ENCODE data around the gene EXOC4. TPM values are rescaled to one million over a fixed set of nuclear protein-coding genes. Genes with fewer than 3 reads are reported as not detected.

The EXOC4 gene
- total RNA-seq, 4 donors from 2014 or later: 60.0 to 187 (median 80.1) TPM

DNA sequence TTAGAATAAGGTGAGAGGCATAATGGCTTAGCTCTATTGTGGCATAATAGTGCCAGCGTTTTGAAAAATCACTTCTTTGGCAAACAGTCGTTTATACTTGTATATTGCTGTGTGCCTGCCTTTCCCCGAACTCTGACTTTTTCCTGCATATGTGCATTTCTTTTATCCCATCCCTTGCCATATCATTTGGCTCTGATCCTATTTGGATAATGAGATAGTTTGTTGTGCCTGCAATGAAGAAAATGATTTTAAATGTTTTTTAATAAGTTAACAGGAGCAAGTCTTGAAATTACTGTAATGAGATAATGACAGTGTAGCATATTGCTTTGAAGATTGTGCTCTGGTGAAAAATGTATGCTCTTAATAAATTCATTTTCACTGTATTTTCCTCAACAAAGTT is 586.2 kb downstream of the EXOC4 start:
- H3K27ac ChIP-seq: no peak overlapping the region
- TF ChIP-seq EP300 (IDR thresholded peaks at IDR 0.05) (no peak), POLR2A (IDR thresholded peaks at IDR 0.05) (no peak), POLR2AphosphoS5 (IDR thresholded peaks at IDR 0.05) (no peak)
- H3K9me3 ChIP-seq: no peaks in the 10 kb centered on the region
- no peaks in the 10 kb centered on the region for H3K4me1 ChIP-seq
- no peak overlapping the region for H3K4me3 ChIP-seq
- H3K27me3 ChIP-seq: no peaks in the 10 kb centered on the region
- WGBS: 82% methylated on average over 3 of the region's 3 CpGs
- DNase-seq (ENCODE audit: low spot score in 2 of 2): no peak
- no peaks in the 10 kb centered on the region for H3K36me3 ChIP-seq

DNA sequence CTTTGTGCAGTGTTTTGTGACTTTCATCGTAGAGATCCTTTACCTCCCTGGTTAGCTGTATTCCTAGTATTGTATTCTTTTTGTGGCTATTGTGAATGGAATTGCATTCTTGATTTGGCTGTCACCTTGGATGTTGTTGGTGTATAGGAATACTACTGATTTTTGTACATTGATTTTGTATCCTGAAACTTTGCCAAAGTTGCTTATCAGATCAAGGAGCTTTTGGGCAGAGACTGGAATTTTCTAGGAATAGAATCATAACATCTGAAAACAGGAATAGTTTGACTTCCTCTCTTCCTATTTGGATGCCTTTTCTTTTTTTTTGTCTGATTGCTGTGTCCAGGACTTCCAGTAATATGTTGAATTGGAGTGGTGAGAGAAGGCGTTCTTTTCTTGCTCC is 590.5 kb downstream of the EXOC4 start:
- DNase-seq (ENCODE audit: low spot score in 2 of 2): no peak
- H3K4me1 ChIP-seq: no peaks in the 10 kb centered on the region
- H3K36me3 ChIP-seq: no peaks in the 10 kb centered on the region
- no peak overlapping the region for H3K4me3 ChIP-seq
- no peak for TF ChIP-seq POLR2A (IDR thresholded peaks at IDR 0.05)
- TF ChIP-seq, protein P1, sequence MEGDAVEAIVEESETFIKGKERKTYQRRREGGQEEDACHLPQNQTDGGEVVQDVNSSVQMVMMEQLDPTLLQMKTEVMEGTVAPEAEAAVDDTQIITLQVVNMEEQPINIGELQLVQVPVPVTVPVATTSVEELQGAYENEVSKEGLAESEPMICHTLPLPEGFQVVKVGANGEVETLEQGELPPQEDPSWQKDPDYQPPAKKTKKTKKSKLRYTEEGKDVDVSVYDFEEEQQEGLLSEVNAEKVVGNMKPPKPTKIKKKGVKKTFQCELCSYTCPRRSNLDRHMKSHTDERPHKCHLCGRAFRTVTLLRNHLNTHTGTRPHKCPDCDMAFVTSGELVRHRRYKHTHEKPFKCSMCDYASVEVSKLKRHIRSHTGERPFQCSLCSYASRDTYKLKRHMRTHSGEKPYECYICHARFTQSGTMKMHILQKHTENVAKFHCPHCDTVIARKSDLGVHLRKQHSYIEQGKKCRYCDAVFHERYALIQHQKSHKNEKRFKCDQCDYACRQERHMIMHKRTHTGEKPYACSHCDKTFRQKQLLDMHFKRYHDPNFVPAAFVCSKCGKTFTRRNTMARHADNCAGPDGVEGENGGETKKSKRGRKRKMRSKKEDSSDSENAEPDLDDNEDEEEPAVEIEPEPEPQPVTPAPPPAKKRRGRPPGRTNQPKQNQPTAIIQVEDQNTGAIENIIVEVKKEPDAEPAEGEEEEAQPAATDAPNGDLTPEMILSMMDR (IDR thresholded peaks at IDR 0.05): no peak
- TF ChIP-seq EP300 (IDR thresholded peaks at IDR 0.05): no peak
- no peak for TF ChIP-seq POLR2AphosphoS5 (IDR thresholded peaks at IDR 0.05)
- H3K27ac ChIP-seq: no peak overlapping the region
- 83% methylated on average over 2 of the region's 2 CpGs for WGBS
- no peaks in the 10 kb centered on the region for H3K27me3 ChIP-seq
- no peaks in the 10 kb centered on the region for H3K9me3 ChIP-seq

DNA sequence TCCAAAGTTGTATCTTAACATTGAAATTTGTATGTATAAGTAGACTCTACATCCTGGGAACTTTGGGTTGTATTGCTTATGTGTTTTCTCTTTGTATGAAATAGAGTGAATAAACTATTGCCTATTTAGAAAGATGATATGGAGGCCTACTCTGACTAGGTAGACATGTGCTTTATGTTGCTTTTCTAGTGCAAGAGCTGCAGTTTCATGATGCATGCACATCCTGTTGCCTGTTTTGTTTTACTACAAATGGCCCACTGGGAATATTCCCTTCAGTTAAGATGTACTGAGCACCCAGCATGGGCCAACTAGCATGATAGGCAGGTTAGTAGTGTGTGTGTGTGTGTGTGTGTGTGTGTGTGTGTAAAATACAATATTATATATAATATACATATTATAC is 592.1 kb downstream of the EXOC4 start:
- Histone ChIP-seq H3K27me3 (no peaks in the 10 kb centered on the region), H3K36me3 (no peaks in the 10 kb centered on the region), H3K9me3 (no peaks in the 10 kb centered on the region), H3K27ac (no peak overlapping the region), H3K4me3 (no peak overlapping the region), H3K4me1 (no peaks in the 10 kb centered on the region)
- TF ChIP-seq POLR2AphosphoS5 (IDR thresholded peaks at IDR 0.05) (no peak), EP300 (IDR thresholded peaks at IDR 0.05) (no peak), POLR2A (IDR thresholded peaks at IDR 0.05) (no peak)
- TF ChIP-seq, protein P1 (IDR thresholded peaks at IDR 0.05): no peak
- DNase-seq (ENCODE audit: low spot score in 2 of 2): no peak

DNA sequence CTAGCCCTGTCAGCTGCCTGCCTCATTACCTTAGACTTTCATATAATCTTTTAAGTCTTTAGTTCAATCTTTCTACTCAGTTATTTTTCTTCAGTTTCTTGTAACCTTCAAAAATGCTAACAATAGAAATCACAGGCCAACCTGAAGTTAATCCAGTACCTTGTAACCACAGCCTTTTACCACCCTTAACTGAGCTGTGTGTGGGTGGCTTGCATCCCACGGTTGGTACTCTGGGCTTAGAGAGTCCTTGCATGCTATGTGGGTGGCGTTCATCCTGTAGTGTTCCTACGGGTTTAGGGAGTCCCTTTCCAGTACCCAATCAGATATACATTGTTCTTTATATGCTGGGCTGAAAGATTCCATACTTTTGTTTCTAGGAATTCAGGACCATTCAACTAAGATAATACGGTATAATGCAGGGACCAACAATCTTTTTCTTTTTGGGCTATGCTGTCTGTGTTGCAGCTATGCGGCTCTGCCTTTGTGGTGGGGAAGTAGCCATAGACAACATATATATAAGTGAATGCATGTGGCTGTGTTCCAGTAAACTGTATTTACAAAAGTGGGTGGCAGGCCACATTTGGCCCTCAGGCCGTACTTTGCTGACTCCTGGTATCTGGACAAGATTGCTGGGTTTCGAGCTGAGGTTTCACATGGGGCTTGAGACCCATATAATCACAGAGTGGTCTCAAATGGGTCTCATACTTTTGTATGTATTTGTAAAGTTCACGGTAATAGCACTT is 593.5 kb downstream of the EXOC4 start:
- no peak for DNase-seq (ENCODE audit: low spot score in 2 of 2)
- no peaks in the 10 kb centered on the region for H3K4me1 ChIP-seq
- no peaks in the 10 kb centered on the region for H3K36me3 ChIP-seq
- no peak for TF ChIP-seq POLR2A (IDR thresholded peaks at IDR 0.05)
- TF ChIP-seq POLR2AphosphoS5 (IDR thresholded peaks at IDR 0.05): no peak
- no peak for TF ChIP-seq EP300 (IDR thresholded peaks at IDR 0.05)
- TF ChIP-seq, protein P1 (IDR thresholded peaks at IDR 0.05): no peak
- no peak overlapping the region for H3K4me3 ChIP-seq
- H3K27me3 ChIP-seq: no peaks in the 10 kb centered on the region
- no peak overlapping the region for H3K27ac ChIP-seq
- no peaks in the 10 kb centered on the region for H3K9me3 ChIP-seq
- 81% methylated on average over 8 of the region's 8 CpGs for WGBS

DNA sequence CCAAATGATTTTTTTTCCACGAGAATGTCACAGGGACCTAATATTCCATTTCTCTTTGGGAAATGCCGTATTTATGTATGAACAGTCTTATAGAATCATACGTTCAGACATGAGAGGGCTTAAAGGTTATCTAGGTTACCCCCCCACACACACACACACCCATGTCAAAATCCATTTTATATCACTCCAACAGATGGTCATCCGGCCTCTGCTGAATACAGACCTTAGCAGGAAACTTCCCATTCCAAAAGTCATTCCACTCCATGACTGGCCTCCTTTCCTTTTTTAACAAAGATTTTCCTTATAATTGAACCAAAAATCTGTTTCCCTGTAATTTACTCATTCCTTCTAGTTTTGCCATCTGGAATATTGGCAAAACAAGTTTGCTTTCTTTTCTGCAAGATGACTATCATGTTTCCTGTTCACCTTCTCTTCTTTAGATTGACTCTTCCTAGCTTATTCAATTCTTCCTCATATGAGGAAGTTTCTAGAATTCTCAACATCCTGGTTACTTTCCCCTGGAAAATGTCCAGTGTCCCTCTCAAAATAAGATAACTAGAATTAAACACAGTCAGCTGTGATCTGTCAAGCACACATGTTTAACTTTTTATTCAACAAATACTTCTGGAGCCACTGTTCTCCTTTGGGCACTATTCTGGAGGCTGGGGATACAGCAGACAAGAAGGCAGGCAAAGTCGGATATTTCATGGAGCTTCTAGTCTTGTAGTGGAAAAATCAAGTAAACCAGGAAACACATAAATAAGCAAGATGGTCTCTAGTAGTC is 597.8 kb downstream of the EXOC4 start:
- WGBS: 86% methylated on average over 5 of the region's 5 CpGs
- DNase-seq (ENCODE audit: low spot score in 2 of 2): no peak
- H3K36me3 ChIP-seq: no peaks in the 10 kb centered on the region
- no peaks in the 10 kb centered on the region for H3K9me3 ChIP-seq
- no peak overlapping the region for H3K4me3 ChIP-seq
- no peak overlapping the region for H3K27ac ChIP-seq
- H3K27me3 ChIP-seq: no peaks in the 10 kb centered on the region
- no peak for TF ChIP-seq POLR2A (IDR thresholded peaks at IDR 0.05)
- TF ChIP-seq EP300 (IDR thresholded peaks at IDR 0.05): no peak
- no peak for TF ChIP-seq POLR2AphosphoS5 (IDR thresholded peaks at IDR 0.05)
- TF ChIP-seq, protein P1 (IDR thresholded peaks at IDR 0.05): no peak
- peaks cover 10% of the 10 kb centered on the region for H3K4me1 ChIP-seq
